ENCODE data around the gene C4BPA.

DNA sequence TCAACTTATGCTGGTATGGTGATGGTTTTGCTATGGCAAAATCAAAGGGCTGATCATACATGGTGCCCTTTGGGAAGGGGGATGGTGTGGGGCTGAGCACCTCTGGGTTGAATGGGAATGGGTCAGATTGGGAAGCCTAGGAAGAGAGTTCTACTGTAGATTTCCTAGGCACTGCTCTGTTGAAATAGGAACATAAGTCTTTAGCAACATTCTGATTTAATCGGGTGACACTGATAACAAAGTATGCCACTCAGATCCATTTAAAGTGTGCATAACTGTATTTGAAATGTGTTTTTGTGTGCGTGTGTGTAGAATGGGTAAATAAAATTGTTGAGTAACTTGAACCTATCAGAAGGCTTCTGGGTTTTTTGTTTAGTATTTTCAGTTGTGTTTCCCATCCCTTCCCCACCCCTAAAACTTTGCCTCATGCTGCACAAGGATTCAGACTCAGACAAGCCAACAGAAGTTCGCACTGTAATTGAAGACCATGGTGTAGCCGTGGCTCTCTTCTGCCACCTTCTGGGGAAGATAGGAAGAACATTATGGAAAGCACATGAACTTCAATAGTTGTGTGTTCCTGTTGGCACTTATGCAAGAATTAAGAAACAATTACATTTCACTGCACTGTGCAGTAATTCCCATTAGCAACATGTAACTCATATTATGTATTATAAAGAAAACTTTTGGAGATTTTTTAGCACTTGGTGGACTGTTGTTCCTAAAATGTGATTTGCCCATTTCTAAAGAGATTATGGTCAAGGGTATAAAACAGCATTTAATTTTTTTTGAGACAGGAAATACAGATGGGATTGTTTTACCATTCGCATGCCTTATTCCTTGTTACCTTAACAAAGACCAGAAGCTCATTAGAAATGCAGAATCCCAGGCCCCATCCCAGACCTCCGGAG lies 26.3 kb upstream of the C4BPA start:
- no peak for TF ChIP-seq POLR2AphosphoS5 (IDR thresholded peaks at IDR 0.05)
- TF ChIP-seq, protein P1, sequence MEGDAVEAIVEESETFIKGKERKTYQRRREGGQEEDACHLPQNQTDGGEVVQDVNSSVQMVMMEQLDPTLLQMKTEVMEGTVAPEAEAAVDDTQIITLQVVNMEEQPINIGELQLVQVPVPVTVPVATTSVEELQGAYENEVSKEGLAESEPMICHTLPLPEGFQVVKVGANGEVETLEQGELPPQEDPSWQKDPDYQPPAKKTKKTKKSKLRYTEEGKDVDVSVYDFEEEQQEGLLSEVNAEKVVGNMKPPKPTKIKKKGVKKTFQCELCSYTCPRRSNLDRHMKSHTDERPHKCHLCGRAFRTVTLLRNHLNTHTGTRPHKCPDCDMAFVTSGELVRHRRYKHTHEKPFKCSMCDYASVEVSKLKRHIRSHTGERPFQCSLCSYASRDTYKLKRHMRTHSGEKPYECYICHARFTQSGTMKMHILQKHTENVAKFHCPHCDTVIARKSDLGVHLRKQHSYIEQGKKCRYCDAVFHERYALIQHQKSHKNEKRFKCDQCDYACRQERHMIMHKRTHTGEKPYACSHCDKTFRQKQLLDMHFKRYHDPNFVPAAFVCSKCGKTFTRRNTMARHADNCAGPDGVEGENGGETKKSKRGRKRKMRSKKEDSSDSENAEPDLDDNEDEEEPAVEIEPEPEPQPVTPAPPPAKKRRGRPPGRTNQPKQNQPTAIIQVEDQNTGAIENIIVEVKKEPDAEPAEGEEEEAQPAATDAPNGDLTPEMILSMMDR (IDR thresholded peaks at IDR 0.05) = peak; percentile 72 to 89 (median 86)
